Type B pancreatic cell (in vitro differentiated cells): ENCODE data around the gene WDR89. TPM values are rescaled to one million over a fixed set of nuclear protein-coding genes. Genes with fewer than 3 reads are reported as not detected.
A peak's percentile ranks its signal among the peaks of the same experiment; 100 is the strongest.
"Not testable (repeated sequence)": the region's sequence is repeated elsewhere in the genome, so short reads cannot be mapped to it uniquely, and the experiment has no call there.

Source experiments
- DNase-seq: peaks from one replicate; pipeline ENCODE4 v3.0.0; 2021; ENCODE audit warnings: mixed read lengths; ENCODE audit not compliant: unreplicated experiment; ENCODE audit errors: extremely low spot score
- H3K27ac Mint-ChIP-seq: 2 replicates; pipeline ENCODE4 v1.8.0; 2021; ENCODE audit warnings: mild to moderate bottlenecking, mixed read lengths
- H3K27me3 Mint-ChIP-seq: 2 replicates; pipeline ENCODE4 v1.8.0; 2021; ENCODE audit warnings: mixed read lengths
- H3K36me3 Mint-ChIP-seq: 2 replicates; pipeline ENCODE4 v1.8.0; 2021; ENCODE audit warnings: mixed read lengths
- H3K4me1 Mint-ChIP-seq: one replicate; pipeline ENCODE4 v1.8.0; 2021; ENCODE audit warnings: mixed read lengths; ENCODE audit not compliant: unreplicated experiment
- H3K4me3 Mint-ChIP-seq: 2 replicates; pipeline ENCODE4 v1.8.0; 2021; ENCODE audit warnings: mild to moderate bottlenecking, mixed read lengths
- H3K9me3 Mint-ChIP-seq: 2 replicates; pipeline ENCODE4 v1.8.0; 2021; ENCODE audit warnings: mixed read lengths
- total RNA-seq: library from RNA; stranded (reverse); gene quantifications from 2 replicates; pipeline ENCODE4 v1.2.1, GENCODE V29; 2021; ENCODE audit warnings: low replicate concordance
- TF ChIP-seq, protein P1 (sequence below): fragments of 200-600 bp; sonication (generic); conservative IDR thresholded peaks from 2 replicates; pipeline ENCODE4 v1.5.0; 2021; ENCODE audit warnings: antibody characterized with exemption, mild to moderate bottlenecking

WDR89 gene
- total RNA-seq, 1 donor from 2014 or later, result 17.1 TPM

DNA sequence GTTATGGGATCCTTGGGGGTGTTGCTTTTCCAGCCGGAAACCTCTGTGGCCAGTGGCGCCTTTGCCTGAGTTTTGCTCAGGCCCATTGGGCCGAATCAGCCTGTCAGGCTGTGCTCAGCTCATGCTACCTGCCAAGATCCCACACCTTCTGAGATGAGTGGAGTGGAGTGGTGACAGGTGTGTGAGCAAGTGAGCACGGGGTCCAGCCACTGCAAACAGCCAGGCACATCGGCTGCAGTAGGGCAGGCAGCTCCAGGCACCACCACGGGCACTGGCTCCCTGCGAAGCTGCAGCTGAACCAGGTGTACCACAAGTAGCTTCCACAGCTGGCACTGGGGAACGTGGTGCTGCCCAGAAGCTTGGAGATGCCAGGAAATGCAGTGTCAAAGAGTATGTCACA, 21.1 kb upstream of the WDR89 start:
- H3K9me3 Mint-ChIP-seq, result peaks cover 4% of the 10 kb centered on the region
- TF ChIP-seq, protein P1, sequence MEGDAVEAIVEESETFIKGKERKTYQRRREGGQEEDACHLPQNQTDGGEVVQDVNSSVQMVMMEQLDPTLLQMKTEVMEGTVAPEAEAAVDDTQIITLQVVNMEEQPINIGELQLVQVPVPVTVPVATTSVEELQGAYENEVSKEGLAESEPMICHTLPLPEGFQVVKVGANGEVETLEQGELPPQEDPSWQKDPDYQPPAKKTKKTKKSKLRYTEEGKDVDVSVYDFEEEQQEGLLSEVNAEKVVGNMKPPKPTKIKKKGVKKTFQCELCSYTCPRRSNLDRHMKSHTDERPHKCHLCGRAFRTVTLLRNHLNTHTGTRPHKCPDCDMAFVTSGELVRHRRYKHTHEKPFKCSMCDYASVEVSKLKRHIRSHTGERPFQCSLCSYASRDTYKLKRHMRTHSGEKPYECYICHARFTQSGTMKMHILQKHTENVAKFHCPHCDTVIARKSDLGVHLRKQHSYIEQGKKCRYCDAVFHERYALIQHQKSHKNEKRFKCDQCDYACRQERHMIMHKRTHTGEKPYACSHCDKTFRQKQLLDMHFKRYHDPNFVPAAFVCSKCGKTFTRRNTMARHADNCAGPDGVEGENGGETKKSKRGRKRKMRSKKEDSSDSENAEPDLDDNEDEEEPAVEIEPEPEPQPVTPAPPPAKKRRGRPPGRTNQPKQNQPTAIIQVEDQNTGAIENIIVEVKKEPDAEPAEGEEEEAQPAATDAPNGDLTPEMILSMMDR, result no peak
- no peak overlapping the region for H3K27ac Mint-ChIP-seq
- no peaks in the 10 kb centered on the region for H3K27me3 Mint-ChIP-seq
- H3K36me3 Mint-ChIP-seq, result peaks cover 4% of the 10 kb centered on the region
- no peak for DNase-seq
- no peaks in the 10 kb centered on the region for H3K4me1 Mint-ChIP-seq
- H3K4me3 Mint-ChIP-seq, result no peak overlapping the region

DNA sequence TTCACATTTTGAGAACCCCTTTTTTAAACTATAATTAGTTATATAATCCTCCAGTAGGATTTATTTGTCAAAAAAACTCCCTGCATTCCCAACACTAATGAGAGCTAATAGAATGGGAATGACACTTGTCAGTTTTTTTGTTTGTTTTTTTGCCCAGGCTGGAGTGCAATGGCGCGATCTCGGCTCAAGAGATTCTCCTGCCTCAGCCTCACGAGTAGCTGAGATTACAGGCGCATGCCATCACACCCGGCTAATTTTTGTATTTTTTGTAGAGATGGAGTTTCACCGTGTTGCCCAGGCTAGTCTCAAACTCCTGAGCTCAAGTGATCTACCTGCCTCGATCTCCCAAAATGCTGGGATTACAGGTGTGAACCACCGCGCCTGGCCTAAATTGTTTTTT, 20.2 kb upstream of the WDR89 start:
- not testable (repeated sequence) for H3K4me3 Mint-ChIP-seq, H3K4me1 Mint-ChIP-seq, H3K9me3 Mint-ChIP-seq, H3K36me3 Mint-ChIP-seq, H3K27me3 Mint-ChIP-seq, H3K27ac Mint-ChIP-seq, DNase-seq

DNA sequence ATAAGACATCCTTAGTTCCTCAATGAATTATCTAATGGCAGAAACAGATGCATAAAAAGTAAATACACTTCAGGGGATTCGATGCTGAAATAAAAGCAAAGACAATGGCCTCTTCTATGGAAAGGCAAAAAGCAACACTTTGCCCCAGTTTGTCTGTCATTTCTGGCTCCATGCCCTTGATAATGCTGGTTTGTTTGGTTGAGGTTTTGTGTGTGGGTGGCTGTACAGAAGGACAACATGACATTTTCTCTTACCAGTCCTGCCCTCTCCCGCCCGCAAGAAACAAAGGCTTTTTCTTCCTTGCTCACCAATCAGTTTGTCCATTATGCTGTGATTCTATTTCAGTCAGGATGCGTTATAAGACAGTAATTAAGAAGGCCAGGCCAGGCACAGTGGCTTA, 18.1 kb upstream of the WDR89 start:
- Mint-ChIP-seq H3K27ac (peak overlapping the region; percentile 42), H3K27me3 (no peaks in the 10 kb centered on the region)

DNA sequence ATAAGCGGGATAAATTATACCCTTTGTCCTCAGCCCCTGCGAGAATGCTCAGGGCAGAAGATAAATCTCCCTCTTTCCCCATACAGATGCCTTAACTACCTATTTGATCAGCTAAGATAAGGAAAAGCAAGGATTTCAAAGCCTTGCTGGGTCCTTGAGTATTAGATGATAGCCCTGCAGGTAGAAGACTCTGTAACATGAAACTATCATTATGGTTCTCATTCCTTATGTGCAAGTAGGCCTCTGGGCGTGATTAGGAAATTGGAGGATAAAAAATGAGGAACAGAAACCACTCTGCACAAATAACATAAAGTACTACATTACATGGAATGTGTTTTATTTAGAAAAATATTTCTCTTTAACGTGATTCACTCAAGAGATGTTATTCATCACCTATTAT, 14.5 kb upstream of the WDR89 start:
- H3K36me3 Mint-ChIP-seq, result peaks cover 7% of the 10 kb centered on the region

More for the DNA sequence above, 18.1 kb upstream of the WDR89 start:
- Mint-ChIP-seq H3K36me3 (peaks cover 4% of the 10 kb centered on the region), H3K9me3 (peaks cover 1% of the 10 kb centered on the region), H3K4me3 (no peak overlapping the region), H3K4me1 (peaks cover 10% of the 10 kb centered on the region)
- DNase-seq, result no peak
- TF ChIP-seq, protein P1, result no peak

DNA sequence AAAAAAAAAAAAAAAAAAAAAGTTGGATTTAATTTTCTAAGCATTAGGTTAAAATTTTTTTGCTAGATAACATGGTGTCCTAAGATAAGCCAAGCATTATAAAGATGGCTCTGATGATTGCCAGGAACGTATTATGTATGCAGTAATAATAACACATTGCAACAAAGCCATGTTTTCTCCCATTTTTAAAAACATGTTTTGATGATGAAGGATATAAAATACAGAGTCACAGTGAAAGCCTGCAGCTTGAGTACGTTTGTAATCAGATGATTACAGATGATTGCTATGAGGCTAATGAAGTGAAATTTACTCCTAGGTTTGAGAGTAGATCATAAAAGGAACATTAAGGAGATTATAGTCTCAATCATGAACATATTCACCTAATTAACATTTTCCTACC, 13.3 kb upstream of the WDR89 start:
- DNase-seq, result no peak
- Mint-ChIP-seq H3K9me3 (no peaks in the 10 kb centered on the region), H3K27ac (no peak overlapping the region), H3K4me3 (no peak overlapping the region), H3K36me3 (peaks cover 7% of the 10 kb centered on the region), H3K4me1 (peaks cover 10% of the 10 kb centered on the region), H3K27me3 (no peaks in the 10 kb centered on the region)
- TF ChIP-seq, protein P1, result no peak

More for the DNA sequence above, 14.5 kb upstream of the WDR89 start:
- Mint-ChIP-seq H3K4me1 (peaks cover 10% of the 10 kb centered on the region), H3K27me3 (no peaks in the 10 kb centered on the region), H3K27ac (peak overlapping the region; percentile 42), H3K9me3 (no peaks in the 10 kb centered on the region), H3K4me3 (peak overlapping the region; percentile 37)
- TF ChIP-seq, protein P1, result no peak
- DNase-seq, result no peak

DNA sequence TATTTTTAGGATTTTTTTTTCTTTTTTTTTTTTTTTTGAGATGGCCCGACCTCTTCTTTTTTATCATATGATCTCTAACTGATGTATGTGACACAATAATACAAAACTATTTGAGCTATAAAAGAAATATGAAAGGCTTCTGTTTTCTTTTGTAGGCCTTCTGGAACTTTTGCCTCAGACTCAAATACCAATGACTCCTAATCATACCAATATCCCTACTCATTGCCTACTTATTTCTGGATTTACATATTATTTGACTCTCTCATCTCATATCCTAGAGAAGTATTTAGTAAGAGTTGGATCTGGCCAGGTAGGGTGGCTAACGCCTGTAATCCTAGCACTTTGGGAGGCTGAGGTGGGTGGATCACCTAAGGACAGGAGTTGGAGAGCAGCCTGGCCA, 12.7 kb upstream of the WDR89 start:
- Mint-ChIP-seq H3K4me1 (peaks cover 13% of the 10 kb centered on the region), H3K4me3 (no peak overlapping the region), H3K36me3 (peaks cover 7% of the 10 kb centered on the region), H3K27me3 (no peaks in the 10 kb centered on the region), H3K27ac (no peak overlapping the region), H3K9me3 (no peaks in the 10 kb centered on the region)
- TF ChIP-seq, protein P1, result no peak
- DNase-seq, result no peak
